Upper lobe of right lung (tissue), 1 donor: Measurements from ENCODE around the gene TCP1. TPM values are rescaled to one million over a fixed set of nuclear protein-coding genes. Genes with fewer than 3 reads are reported as not detected.

Experiments used
- ATAC-seq: fragments of 200-7000 bp; cut with Tn5 transposase; one replicate; pipeline ENCODE4 v1.9.1; 2020; ENCODE audit warnings: mild to moderate bottlenecking, moderate library complexity
- DNase-seq: peaks from one replicate; pipeline ENCODE4 v3.0.0-alpha.2; 2020
- H3K27ac ChIP-seq: fragments of 200-600 bp; one replicate; pipeline ENCODE4 v1.8.0; 2022
- H3K27me3 ChIP-seq: fragments of 200-600 bp; one replicate; pipeline ENCODE4 v1.8.0; 2022; ENCODE audit warnings: mild to moderate bottlenecking
- H3K36me3 ChIP-seq: fragments of 200-600 bp; one replicate; pipeline ENCODE4 v1.8.0; 2022
- H3K4me1 ChIP-seq: fragments of 200-600 bp; one replicate; pipeline ENCODE4 v1.8.0; 2022
- H3K4me3 ChIP-seq: fragments of 200-600 bp; one replicate; pipeline ENCODE4 v1.8.0; 2022; ENCODE audit warnings: mild to moderate bottlenecking
- H3K9me3 ChIP-seq: fragments of 200-600 bp; one replicate; pipeline ENCODE4 v1.8.0; 2022
- intact Hi-C: fragments of 100-400 bp; cut with DNase I; formaldehyde crosslinking; loops from one replicate; pipeline ENCODE4 v1.11.0; 2022
- total RNA-seq: library from RNA; stranded (reverse); fragmentation: NEBNext Ultra II Directional; extraction: Animal tissue kit (Norgen Biotek cat#: 25700); gene quantifications from one replicate; pipeline ENCODE4 v1.2.1, GENCODE V29; 2021
- TF ChIP-seq, protein P1 (sequence below): fragments of 200-600 bp; IDR thresholded peaks from one replicate; pipeline ENCODE4 v1.8.0; 2022; ENCODE audit warnings: antibody characterized with exemption
- donor health status: DM: no; HTN: yes; CAD: no; lungs with severe emphysema.

TCP1 gene
- total RNA-seq, 1 donor from 2014 or later, result 105 TPM

- Histone ChIP-seq H3K27ac (peak within 1 kb of the TSS; percentile 98), H3K4me1 (peaks cover 18% of the 10 kb centered on the region), H3K27me3 (no peaks in the 10 kb centered on the region), H3K4me3 (peak within 1 kb of the TSS; percentile 95), H3K9me3 (no peaks in the 10 kb centered on the region), H3K36me3 (peaks cover 35% of the 10 kb centered on the region)
- ATAC-seq (peak; percentile 98), DNase-seq (peak; percentile 97)
- TF ChIP-seq, protein P1, sequence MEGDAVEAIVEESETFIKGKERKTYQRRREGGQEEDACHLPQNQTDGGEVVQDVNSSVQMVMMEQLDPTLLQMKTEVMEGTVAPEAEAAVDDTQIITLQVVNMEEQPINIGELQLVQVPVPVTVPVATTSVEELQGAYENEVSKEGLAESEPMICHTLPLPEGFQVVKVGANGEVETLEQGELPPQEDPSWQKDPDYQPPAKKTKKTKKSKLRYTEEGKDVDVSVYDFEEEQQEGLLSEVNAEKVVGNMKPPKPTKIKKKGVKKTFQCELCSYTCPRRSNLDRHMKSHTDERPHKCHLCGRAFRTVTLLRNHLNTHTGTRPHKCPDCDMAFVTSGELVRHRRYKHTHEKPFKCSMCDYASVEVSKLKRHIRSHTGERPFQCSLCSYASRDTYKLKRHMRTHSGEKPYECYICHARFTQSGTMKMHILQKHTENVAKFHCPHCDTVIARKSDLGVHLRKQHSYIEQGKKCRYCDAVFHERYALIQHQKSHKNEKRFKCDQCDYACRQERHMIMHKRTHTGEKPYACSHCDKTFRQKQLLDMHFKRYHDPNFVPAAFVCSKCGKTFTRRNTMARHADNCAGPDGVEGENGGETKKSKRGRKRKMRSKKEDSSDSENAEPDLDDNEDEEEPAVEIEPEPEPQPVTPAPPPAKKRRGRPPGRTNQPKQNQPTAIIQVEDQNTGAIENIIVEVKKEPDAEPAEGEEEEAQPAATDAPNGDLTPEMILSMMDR, result no peak
- intact Hi-C loops, result no loop called here
Observed at GRCh38 chr6:159761873-159762680, 27.3 kb downstream of the TCP1 start, which contains the start of gene ACAT2. Gene ACAT2 (plus strand): TSS chr6:159762045. CDS start chr6:159762088, 43 bp downstream.

GRCh38 chr6:159761129-159761872 is 28.1 kb downstream of the TCP1 start:
- TF ChIP-seq, protein P1, result no peak
- Histone ChIP-seq H3K27ac (peak overlapping the region; percentile 98), H3K4me1 (peaks cover 18% of the 10 kb centered on the region), H3K4me3 (peak overlapping the region; percentile 95), H3K36me3 (peaks cover 43% of the 10 kb centered on the region), H3K27me3 (no peaks in the 10 kb centered on the region), H3K9me3 (no peaks in the 10 kb centered on the region)
- ATAC-seq (no peak), DNase-seq (peak; percentile 68)
- intact Hi-C loops, result no loop called here

DNA sequence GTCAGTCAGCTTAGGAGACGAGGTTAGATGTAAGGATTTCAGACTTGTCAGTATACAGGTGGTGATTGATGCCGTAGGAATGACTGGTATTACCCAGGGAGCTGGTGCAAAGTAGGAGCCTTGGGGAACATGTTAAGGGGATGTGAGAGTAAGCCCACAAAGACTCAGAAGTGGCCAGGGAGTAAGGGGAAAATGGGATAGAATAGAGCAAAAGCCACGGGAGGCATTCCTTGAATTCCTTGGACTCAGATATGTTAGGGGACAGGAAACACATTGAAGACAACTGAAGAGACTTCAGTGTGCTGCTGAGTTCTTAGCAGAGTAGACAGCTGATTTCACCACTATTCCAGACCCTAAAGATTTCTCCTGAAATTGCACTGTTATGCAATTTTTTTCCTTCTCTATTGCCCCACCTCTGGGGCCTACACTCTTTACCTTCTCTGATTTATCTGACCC is 28.8 kb downstream of the TCP1 start:
- TF ChIP-seq, protein P1, result no peak
- H3K36me3 ChIP-seq, result peaks cover 49% of the 10 kb centered on the region
- peaks cover 18% of the 10 kb centered on the region for H3K4me1 ChIP-seq
- ATAC-seq (no peak), DNase-seq (no peak)
- peak overlapping the region; percentile 98 for H3K27ac ChIP-seq
- peak overlapping the region; percentile 95 for H3K4me3 ChIP-seq
- H3K27me3 ChIP-seq, result no peaks in the 10 kb centered on the region
- intact Hi-C loops, result no loop called here
- H3K9me3 ChIP-seq, result no peaks in the 10 kb centered on the region

- no peak for DNase-seq
- ATAC-seq, result no peak
- Histone ChIP-seq H3K4me3 (no peak overlapping the region), H3K36me3 (peaks cover 51% of the 10 kb centered on the region), H3K27ac (no peak overlapping the region), H3K4me1 (peaks cover 18% of the 10 kb centered on the region), H3K9me3 (no peaks in the 10 kb centered on the region), H3K27me3 (no peaks in the 10 kb centered on the region)
- intact Hi-C loops, result no loop called here
- TF ChIP-seq, protein P1, result no peak
Observed at GRCh38 chr6:159759645-159760044, 29.8 kb downstream of the TCP1 start.

GRCh38 chr6:159758031-159759001 is 31.1 kb downstream of the TCP1 start:
- ATAC-seq (no peak), DNase-seq (no peak)
- H3K36me3 ChIP-seq, result peaks cover 57% of the 10 kb centered on the region
- intact Hi-C loops, result no loop called here
- H3K9me3 ChIP-seq, result no peaks in the 10 kb centered on the region
- peaks cover 18% of the 10 kb centered on the region for H3K4me1 ChIP-seq
- TF ChIP-seq, protein P1, result no peak
- H3K27me3 ChIP-seq, result no peaks in the 10 kb centered on the region
- H3K4me3 ChIP-seq, result no peak overlapping the region
- no peak overlapping the region for H3K27ac ChIP-seq
